HuH-7 (cell line): Measurements from ENCODE around the gene IFI44L.

Experiments
- DNase-seq: peaks from one replicate; pipeline ENCODE4 v3.0.0; 2011; ENCODE audit warnings: low spot score

Gene IFI44L

DNA sequence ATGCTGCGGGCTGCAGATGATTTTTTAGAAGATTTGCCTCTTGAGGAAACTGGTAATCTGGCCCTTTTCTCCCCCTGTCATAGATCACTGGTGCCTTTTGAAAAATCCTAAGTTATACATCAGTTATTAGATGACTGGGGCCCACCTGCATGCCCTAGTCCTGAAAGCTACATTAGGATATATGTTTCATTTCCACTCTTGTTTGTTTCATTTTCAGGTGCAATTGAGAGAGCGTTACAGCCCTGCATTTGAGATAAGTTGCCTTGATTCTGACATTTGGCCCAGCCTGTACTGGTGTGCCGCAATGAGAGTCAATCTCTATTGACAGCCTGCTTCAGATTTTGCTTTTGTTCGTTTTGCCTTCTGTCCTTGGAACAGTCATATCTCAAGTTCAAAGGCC is 21.3 kb downstream of the IFI44L start:
- DNase-seq, result no peak

DNA sequence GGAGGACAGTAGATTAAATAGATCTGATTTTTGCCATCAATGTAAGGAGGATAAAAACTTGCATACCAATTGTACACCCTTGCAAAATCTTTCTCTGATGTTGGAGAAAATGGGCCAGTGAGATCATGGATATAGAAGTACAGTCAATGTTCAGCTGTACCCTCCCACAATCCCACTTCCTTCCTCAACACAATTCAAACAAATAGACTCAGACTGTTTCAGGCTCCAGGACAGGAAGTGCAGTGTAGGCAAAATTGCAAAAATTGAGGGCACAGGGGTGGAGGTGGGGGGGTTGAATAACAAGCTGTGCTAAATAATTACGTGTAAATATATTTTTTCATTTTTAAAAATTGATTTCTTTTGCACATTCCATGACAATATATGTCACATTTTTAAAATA is 25.5 kb downstream of the IFI44L start:
- no peak for DNase-seq

- no peak for DNase-seq
Observed at GRCh38 chr1:78647238-78647637, 27.0 kb downstream of the IFI44L start.

DNA sequence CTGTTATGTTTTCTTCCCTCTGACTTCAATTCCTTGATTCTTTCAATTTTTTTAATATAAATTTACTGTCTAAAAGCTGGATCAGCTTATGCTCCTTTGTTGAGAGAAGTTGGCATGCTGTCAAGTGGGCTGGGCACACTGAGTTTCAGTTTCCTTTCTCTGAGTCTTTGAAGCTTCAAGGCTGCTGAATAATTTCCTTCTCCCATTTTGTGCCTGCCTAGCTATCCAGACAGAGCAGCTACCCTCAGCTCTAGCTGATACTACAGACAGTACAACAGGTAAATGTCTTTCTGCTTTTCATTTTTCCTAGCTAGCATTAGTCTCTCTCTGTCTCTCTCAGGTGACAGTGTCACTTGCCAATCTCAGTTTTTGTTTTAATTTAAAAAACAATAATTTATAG is 29.4 kb downstream of the IFI44L start, which contains the start of gene IFI44:
Gene IFI44, plus strand, starts transcription at position 204 of the 400 bp plus-strand sequence. CDS start 365 bp downstream, outside the sequence.
- DNase-seq, result no peak

DNA sequence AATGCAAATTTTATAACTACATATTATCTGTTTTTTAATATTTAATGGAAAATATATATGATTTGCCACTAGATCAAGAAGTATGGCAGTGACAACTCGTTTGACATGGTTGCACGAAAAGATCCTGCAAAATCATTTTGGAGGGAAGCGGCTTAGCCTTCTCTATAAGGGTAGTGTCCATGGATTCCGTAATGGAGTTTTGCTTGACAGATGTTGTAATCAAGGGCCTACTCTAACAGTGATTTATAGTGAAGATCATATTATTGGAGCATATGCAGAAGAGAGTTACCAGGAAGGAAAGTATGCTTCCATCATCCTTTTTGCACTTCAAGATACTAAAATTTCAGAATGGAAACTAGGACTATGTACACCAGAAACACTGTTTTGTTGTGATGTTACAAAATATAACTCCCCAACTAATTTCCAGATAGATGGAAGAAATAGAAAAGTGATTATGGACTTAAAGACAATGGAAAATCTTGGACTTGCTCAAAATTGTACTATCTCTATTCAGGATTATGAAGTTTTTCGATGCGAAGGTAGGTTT is 29.9 kb downstream of the IFI44L start:
- DNase-seq, result no peak

- no peak for DNase-seq
Observed at GRCh38 chr1:78651241-78651640, 31.0 kb downstream of the IFI44L start.

GRCh38 chr1:78652019-78652560 is 31.8 kb downstream of the IFI44L start:
- no peak for DNase-seq

DNA sequence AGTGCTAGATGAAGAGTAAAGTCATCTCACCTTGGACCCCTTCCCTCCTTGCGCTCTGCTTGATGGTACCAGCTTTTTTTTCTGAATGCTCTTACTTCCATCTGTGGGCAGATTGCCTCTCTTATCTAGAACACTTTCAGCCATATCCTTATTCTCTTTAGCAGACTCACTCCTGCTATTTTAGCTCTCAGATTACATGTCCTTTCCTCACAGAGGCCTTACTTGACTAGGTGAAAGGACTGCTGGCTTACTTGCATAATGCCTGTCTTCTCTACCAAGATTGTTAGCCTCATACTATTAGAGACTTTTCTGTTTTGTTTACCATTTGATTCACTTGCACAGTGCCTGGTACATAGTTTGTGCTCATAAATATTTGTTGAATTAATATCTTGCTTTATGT is 38.7 kb downstream of the IFI44L start:
- no peak for DNase-seq

DNA sequence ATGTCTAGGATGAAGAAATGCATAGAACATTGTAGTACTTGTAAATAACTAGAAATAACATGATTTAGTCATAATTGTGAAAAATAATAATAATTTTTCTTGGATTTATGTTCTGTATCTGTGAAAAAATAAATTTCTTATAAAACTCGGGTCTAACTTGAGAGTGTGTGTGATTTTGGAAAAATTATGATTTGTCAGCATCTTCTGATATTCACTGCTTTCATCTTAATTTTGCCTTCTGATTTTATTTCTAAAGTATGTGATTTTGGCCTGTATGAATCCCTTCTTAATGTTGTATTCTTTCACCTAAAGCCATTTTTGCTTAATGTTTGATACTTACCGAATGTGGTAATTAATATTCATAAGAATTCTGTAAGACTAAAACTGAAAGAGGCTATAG is 43.7 kb downstream of the IFI44L start:
- no peak for DNase-seq

- no peak for DNase-seq
Observed at GRCh38 chr1:78664763-78665162, 44.5 kb downstream of the IFI44L start.

GRCh38 chr1:78665809-78666208 is 45.6 kb downstream of the IFI44L start:
- no peak for DNase-seq

DNA sequence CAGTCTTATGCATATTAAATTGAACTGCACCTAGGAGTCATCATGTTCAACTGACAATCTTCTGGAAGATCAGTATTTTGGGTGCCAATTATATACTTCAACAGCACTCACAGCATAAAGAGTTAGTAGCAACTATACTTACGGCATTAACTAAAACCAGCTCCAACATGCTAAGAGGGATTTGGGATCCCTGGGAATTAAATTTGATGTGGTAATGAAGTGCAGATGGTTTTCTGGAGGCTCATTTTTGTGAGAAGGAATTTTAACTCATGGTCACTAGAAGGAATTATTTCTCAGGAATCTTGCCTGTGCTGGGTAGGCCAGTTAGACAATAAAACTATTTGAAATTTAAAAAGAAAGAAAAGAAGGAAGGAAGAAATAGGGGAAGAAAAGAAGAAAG is 47.7 kb downstream of the IFI44L start:
- DNase-seq, result no peak

- DNase-seq, result no peak
Observed at GRCh38 chr1:78668427-78668826, 48.2 kb downstream of the IFI44L start.

- no peak for DNase-seq
Observed at GRCh38 chr1:78672428-78672827, 52.2 kb downstream of the IFI44L start.

DNA sequence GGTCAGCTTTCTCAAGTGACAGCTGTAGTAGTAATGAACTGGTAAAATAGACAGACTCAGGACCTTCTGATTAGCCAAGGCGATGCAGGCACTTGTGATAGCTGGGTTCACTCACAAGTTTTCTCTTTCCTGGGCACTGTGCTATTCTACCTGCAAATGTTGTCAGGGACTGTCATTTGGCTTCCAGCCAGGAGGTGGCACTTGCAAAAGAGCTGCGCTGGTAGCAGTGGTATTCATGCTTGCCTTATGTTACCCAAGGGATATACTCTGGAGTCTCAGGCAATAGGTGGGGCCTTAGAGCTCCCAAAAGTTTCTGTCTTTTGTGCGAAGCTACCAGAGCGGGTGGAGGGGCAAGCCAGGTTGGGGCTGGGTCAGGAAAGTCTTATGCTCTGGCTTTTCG is 52.9 kb downstream of the IFI44L start:
- no peak for DNase-seq

- no peak for DNase-seq
Observed at GRCh38 chr1:78676347-78676982, 56.2 kb downstream of the IFI44L start.

GRCh38 chr1:78676993-78677392 is 56.7 kb downstream of the IFI44L start:
- DNase-seq, result no peak

DNA sequence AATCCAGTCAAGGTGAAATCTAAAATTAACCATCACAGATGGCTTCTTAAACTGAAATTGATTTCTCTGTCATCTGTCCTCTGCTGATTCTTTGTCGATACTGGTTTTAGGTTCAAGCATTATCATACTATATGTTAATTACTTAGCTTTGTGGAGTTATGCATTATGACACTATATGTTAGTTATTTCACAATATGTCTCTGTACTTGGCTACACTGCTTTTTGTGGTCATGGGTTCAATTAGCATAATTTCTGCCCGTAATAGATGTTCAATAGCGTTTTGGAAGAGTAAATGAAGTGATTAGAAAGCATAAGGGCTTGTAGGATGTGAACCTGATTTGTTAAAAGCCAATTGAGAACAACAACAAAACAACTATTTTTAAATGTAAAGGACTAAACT is 57.5 kb downstream of the IFI44L start:
- no peak for DNase-seq

DNA sequence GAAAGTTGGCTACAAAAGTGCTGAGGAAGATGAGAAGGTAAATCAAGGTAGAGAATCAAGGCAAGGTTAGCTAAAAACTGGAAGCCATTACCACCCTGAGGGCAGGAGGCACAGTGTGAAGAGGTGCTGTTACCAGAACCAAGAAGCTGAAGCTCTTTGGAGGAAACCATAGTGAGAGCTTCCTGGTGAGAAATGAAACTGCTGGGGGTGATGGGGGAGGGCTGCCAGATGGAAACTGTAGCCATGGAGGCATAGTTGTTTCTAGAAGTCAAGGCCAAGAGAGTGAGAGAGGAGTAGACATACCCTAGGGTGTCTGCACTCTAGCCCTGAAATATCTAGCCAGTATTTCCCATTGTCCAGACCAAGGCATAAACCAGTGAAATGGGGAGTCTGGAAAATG is 58.1 kb downstream of the IFI44L start:
- DNase-seq, result no peak

GRCh38 chr1:78681265-78681664 is 61.0 kb downstream of the IFI44L start:
- DNase-seq, result no peak

DNA sequence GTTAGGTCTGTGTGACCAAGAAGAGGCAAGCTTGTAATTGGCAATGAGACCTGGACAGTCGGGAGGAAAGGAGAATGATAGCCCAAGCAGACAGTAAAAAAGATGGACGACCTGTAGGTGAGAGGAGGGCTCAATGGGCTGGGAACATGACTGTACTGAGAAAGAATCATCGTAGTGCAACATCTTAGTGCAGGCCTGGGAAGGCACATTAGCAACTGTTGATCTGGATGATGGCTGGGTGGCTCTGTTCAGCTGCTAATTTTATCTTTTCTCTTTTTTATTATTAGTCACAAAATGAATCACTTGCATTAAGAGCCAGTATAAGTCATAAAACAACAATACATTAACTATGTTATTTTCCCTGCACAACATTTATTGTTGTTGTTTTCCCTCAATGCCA is 62.2 kb downstream of the IFI44L start:
- no peak for DNase-seq

DNA sequence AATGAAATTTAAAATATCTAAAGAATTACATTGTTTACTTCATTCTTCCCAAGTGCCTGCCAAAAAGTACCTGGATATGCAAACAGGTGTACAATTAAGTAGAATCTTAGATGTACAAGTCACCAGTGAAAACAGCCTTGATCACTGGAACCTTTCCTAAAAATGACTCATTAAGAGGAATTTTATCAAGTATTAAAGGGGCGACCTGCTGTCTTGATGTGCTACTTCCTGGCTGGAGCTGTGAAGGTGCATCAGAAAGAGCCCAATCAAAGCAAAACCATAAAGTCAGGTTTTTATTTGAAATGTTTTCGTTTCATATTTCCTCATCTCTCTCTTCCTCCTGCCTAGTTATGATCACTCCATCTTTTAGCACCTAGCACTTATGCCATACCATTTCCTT is 62.8 kb downstream of the IFI44L start:
- DNase-seq, result no peak

- DNase-seq, result no peak
Observed at GRCh38 chr1:78687315-78687714, 67.1 kb downstream of the IFI44L start.

DNA sequence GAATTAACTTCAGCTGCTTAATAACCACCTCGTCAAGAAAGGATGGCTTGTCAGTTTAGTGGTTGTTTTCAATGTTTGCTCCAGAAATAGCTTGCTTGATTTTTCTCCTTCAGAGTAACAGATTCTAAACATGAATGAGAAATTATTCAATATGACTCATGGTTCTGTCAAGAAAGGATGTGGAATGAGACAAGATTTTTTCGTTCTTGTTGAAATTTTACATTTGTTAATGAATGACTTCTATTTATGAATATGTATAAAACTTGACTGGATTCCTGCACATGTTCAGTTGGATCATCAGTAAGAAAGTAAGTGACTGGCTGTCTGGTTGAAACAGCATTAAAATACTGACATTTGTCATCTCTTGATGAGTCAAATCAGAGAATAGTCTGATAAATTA is 67.7 kb downstream of the IFI44L start:
- DNase-seq, result no peak
